HL-60/S4 treated with phorbol 12-myristate 13-acetate at 8.2 ng/mL for 4 days and 3 days (cell line): ENCODE results near the gene DRC7.

Experiments
- in situ Hi-C: fragments of 300-500 bp; cut with MboI; formaldehyde crosslinking; loops from 2 replicates; pipeline ENCODE4 v1.15.0; 2022; ENCODE audit warnings: low sequenced_read_pairs

The DRC7 gene

DNA sequence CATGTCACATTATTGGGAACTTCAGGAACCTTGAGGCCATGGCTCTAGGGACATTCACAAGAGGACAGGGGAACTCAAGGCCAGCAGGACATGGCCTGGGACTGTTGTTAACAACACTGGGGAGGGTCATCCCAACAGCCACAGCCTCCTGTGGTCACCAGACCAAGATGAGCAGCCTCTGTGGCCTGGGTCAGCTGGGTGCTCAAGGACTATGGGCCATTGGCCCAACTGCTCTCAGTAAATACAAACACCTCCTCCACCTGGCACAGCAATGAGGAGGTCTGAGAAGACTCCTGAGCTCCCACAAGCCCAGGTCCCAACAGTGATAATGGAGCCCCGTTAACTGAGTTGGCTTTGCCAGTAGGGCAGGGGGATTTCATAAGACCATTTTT is 86.7 kb downstream of the DRC7 start:
- in situ Hi-C loops: no loop called here
